ENCODE measurements around the gene CYP2D6.

DNA sequence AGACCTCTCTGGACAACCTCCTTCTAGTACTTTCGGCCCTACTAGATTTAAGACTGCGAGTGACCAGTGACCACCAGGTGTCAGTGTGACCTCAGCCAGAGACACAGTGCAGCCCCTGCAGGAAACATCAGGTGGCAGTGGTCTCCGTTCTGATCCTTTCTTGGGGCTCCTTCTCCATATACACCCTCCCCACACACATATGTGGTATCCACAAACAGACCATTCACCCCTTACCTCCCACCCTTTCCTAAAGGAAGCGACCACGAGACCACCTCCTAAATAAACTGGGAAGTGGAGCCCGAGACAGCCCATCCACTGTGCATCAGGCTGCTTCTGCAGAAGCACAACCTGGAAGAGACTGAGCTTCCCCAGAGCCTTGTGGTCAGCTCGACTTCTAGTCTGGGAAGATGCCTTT, 38.5 kb upstream of the CYP2D6 start:
- TF ChIP-seq POLR2A (IDR thresholded peaks at IDR 0.05) (no peak), EP300 (IDR thresholded peaks at IDR 0.05) (no peak)
- TF ChIP-seq, protein P1, sequence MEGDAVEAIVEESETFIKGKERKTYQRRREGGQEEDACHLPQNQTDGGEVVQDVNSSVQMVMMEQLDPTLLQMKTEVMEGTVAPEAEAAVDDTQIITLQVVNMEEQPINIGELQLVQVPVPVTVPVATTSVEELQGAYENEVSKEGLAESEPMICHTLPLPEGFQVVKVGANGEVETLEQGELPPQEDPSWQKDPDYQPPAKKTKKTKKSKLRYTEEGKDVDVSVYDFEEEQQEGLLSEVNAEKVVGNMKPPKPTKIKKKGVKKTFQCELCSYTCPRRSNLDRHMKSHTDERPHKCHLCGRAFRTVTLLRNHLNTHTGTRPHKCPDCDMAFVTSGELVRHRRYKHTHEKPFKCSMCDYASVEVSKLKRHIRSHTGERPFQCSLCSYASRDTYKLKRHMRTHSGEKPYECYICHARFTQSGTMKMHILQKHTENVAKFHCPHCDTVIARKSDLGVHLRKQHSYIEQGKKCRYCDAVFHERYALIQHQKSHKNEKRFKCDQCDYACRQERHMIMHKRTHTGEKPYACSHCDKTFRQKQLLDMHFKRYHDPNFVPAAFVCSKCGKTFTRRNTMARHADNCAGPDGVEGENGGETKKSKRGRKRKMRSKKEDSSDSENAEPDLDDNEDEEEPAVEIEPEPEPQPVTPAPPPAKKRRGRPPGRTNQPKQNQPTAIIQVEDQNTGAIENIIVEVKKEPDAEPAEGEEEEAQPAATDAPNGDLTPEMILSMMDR (IDR thresholded peaks at IDR 0.05) = peak in 6 of 7 experiments; percentile 46 to 96 (median 82)
